GM12891 (cell line): Measurements from ENCODE around the gene PCNX2.

Source experiments
- PAX5 ChIP-seq: IDR thresholded peaks from 2 replicates; pipeline ENCODE4 v1.6.1; 2011; ENCODE audit warnings: low read length, moderate library complexity, mild to moderate bottlenecking; ENCODE audit not compliant: insufficient read depth, severe bottlenecking
- POLR2A ChIP-seq: IDR thresholded peaks from 2 replicates; pipeline ENCODE4 v1.6.1; 2011; ENCODE audit warnings: low read depth, low read length, control low read depth
- POLR2AphosphoS5 ChIP-seq: IDR thresholded peaks from 2 replicates; pipeline ENCODE4 v1.6.1; 2011; ENCODE audit warnings: low read depth, low read length, control low read depth
- POU2F2 ChIP-seq: IDR thresholded peaks from 2 replicates; pipeline ENCODE4 v1.6.1; 2011; ENCODE audit warnings: low read depth, mild to moderate bottlenecking, control low read depth, low read length, moderate library complexity
- SPI1 ChIP-seq: IDR thresholded peaks from 2 replicates; pipeline ENCODE4 v1.6.1; 2011; ENCODE audit warnings: low read depth, low read length, control low read depth
- TAF1 ChIP-seq: IDR thresholded peaks from 2 replicates; pipeline ENCODE4 v1.6.1; 2011; ENCODE audit warnings: low read depth, low read length, control low read depth

GRCh38 chr1:233075915-233076295, 219.6 kb downstream of the PCNX2 start:
- TF ChIP-seq POLR2A: no peak
- TF ChIP-seq POLR2AphosphoS5: no peak
- TF ChIP-seq POU2F2: no peak
- no peak for TF ChIP-seq TAF1
- TF ChIP-seq SPI1: no peak
- TF ChIP-seq PAX5: no peak
